ENCODE measurements around the gene CNTNAP2.

The CNTNAP2 gene

GRCh38 chr7:146424084-146424483 is 307.5 kb downstream of the CNTNAP2 start:
- no peak for DNase-seq (ENCODE audit: low read depth)

GRCh38 chr7:146433501-146433900 is 316.9 kb downstream of the CNTNAP2 start:
- DNase-seq (ENCODE audit: low read depth): no peak

GRCh38 chr7:146443102-146443501 is 326.5 kb downstream of the CNTNAP2 start:
- no peak for DNase-seq (ENCODE audit: low read depth)

DNA sequence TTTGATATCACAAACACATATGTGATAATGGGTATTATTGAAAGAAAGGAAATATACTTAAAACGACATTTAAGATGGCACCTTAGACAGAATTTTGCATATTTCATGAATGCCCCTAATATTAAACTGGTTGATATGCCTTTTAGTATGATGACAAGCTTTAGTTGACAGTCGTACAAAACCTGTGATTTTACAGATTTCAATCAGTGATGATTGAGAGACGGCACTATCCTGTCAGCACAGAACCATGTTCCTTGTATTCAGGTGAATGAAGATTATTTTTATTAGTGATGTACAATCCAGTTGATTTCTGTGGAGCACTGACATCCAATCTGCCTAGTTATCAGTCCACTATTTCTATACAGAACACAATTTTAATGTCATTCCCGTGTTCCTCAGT is 333.0 kb downstream of the CNTNAP2 start:
- no peak for DNase-seq (ENCODE audit: low read depth)

DNA sequence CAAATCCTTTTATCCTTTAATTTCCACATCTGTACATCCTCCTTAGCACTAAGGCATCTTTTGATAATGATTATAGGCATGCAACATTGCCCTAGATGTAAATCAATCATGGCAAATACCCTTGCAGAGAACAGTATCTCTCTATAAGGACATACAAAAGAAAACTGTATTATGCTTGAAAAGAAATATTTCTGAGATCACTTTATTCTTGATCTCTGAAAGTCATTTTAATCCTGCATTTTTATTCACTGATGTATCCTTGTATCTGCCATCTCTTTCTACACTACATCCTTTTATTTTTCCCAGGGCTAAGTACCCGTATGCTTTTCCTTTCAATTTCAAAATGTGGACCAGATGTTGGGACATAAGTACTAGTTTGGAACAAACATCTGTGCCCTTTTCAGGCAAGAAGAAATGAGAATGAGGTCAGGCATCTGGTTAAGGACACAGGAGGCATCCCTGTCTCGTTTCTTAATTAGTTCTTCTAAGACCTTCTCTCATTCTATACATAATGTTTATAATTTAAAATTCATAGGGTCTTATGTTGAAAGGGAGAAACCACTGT is 338.6 kb downstream of the CNTNAP2 start:
- no peak for DNase-seq (ENCODE audit: low read depth)

DNA sequence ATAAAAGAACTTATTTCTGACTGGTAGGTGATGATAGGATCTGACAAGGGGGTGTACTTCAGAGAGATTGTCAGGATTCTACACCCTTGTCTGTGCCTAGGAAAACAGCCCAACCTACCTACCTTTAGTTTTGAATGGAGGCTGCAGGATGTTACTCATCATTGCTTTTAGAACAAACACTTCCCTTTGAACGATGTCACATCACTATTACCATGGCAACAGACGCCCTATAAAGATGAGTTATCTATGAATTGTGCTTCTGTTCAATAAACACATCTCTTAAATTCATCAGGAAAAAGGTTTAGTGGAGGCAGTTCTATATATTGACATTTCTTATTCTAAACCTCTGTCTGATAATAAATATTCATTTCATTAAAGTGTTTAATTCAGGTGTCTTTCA is 362.4 kb downstream of the CNTNAP2 start:
- no peak for DNase-seq (ENCODE audit: low read depth)

GRCh38 chr7:146486519-146486918 is 369.9 kb downstream of the CNTNAP2 start:
- DNase-seq (ENCODE audit: low read depth): no peak

- no peak for DNase-seq (ENCODE audit: low read depth)
Observed at GRCh38 chr7:146492017-146492416, 375.4 kb downstream of the CNTNAP2 start.

GRCh38 chr7:146494952-146495596 is 378.5 kb downstream of the CNTNAP2 start:
- DNase-seq (ENCODE audit: low read depth): no peak

DNA sequence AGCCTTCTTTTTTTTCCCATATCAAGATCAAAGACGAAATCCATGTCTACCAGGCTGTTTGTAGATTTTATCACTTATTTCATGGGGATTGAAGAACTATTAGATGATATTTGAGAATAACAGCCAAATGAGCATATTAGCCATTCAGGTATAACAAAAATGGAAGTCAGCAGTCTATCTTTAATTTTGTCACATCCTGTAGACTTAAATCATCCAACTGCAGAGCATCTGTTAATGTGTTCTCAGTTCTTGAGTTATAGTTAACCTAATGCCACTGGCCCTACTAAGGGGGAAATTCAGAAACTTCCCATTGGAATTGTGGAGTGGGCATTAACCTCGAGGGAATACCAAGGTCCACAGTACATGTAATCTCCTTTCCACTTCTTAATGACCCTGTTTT is 380.1 kb downstream of the CNTNAP2 start:
- no peak for DNase-seq (ENCODE audit: low read depth)

DNA sequence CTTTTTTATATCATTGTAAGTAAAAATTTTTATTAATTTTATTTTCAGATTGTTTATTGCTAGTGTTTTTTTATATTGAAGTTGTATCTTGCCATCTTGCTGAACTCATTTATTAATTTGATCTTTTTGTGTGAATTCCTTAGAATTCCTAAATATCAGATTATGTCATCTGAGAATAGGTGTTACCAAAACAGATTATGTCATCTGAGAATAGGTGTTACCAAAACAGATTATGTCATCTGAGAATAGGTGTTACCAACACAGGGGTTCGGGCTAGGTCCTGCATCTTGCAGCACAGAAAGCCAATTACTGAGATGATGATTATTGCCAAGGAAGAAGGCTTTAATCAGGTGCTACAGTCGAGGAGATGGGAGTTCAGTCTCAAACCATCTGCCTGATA is 383.4 kb downstream of the CNTNAP2 start:
- no peak for DNase-seq (ENCODE audit: low read depth)

DNA sequence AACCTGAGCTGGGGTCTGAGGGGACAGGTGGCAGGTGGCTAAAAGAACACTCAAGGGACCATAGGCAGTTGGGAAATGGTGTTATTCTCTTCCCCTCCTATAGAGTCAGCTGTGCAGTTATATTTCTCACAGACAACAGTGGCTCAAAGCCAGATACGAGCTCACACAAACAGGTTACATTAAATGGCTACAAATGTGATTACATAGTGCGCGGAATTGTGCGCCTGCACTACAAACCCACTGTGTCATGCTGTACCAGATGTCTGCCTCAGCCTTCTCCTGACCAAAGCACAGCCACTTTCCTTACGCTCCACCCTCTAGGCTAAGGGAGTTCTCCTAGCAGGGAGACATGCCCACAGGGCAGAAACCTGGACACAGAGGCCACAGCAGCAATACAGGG is 387.2 kb downstream of the CNTNAP2 start:
- no peak for DNase-seq (ENCODE audit: low read depth)

DNA sequence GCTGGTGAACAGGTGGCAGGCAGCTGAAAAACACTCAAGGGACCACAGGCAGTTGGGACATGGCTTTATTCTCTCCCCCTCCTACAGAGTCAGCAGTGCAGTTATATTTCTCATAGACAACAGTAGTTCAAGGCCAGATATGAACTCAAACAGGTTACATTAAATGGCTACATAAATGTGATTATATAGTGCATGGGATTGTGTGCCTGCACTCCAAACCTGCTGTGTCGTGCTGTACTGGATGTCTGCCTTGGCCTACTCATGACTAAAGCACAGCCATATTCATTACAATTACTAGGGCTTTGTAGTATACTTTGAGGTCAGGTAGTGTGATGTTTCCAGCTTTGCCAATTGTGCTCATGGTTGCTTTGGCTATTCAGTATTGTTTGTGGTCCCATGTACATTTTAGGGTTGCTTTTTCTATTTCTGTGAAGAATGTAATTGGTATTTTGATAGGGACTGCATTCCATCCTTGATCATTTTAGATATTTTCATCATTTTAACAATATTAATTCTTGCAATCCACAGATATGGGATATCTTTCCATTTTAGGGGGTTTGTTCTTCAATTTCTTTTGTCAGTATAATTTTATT is 393.6 kb downstream of the CNTNAP2 start:
- no peak for DNase-seq (ENCODE audit: low read depth)

GRCh38 chr7:146514304-146514703 is 397.7 kb downstream of the CNTNAP2 start:
- DNase-seq (ENCODE audit: low read depth): no peak

- DNase-seq (ENCODE audit: low read depth): no peak
Observed at GRCh38 chr7:146528581-146528980, 412.0 kb downstream of the CNTNAP2 start.

GRCh38 chr7:146539836-146540235 is 423.2 kb downstream of the CNTNAP2 start:
- no peak for DNase-seq (ENCODE audit: low read depth)

DNA sequence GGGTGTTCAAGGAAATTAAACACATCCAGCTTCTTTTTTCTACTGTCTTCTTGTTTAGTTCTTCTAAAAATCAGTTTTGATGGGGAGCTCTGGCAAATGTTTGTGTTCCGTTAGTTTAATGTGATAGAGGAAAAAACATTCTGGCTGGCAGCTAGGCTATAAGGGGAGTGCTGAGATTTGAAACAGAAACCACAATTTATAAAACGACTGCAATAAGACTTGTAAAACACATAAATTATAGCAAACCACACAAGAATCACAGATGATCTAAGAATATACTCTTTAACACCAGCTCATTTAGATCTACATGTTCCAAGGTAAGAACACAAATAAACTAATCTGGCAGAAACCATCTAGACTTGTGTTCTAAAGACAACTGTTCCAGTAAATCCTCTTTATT is 425.5 kb downstream of the CNTNAP2 start:
- no peak for DNase-seq (ENCODE audit: low read depth)

- no peak for DNase-seq (ENCODE audit: low read depth)
Observed at GRCh38 chr7:146544748-146545147, 428.1 kb downstream of the CNTNAP2 start.

- DNase-seq (ENCODE audit: low read depth): no peak
Observed at GRCh38 chr7:146548816-146549215, 432.2 kb downstream of the CNTNAP2 start.

DNA sequence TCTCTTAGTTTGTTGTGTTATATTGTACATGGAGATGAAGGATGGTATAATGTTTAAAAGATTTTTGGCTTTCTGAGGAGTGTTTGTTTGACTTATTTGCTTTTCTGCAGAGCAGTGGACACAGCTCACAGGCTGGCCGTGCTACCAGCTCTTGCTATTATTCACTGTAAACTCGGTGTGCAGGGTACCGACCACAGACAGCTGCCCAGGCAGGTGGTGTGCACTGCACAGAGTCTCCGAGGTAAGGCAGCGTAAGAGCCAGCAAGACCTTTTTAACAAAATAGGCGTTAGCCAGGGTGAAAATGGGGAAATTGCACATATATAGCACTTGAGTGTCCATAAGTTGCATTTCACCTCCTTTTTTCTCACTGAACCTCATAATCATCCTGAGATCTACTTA is 438.0 kb downstream of the CNTNAP2 start:
- no peak for DNase-seq (ENCODE audit: low read depth)

- DNase-seq (ENCODE audit: low read depth): no peak
Observed at GRCh38 chr7:146557971-146558469, 441.4 kb downstream of the CNTNAP2 start.

DNA sequence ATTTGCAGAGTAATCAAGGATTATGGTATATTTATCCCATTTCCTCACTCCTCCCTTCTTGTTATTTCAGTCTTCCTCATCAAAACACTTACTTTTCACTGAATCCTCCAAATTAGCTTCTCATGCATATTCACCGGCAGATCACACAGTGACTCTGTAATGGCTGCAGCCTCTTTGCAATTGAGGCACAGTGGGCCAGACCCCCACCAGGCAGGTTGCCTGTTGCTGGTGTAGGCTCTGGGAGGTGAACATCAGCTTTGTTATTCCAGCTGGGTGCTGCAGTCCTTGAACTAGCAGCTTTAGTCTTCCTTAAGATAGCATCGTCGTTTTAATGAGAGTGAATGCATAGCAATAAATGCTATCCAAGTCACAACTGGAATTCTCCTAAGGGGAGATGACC is 449.3 kb downstream of the CNTNAP2 start:
- no peak for DNase-seq (ENCODE audit: low read depth)

DNA sequence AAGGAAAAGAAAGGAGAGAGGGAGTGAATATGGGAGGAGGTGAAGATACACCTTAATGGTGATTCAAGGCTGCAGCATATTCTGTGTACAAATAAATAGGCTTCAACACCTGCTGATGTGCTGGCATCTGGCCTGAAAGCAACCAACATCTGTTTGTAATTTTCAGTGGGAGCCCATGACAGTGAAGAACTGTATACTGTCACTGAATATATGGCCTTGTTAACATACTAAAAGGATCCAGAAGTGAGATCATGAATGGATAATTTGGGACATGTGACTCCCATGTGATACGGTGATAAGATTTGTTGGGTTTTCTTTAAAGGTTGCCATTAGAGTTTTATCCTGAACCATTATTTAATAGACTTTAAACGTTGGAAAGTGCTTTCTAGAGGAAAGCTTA is 459.3 kb downstream of the CNTNAP2 start:
- DNase-seq (ENCODE audit: low read depth): no peak

DNA sequence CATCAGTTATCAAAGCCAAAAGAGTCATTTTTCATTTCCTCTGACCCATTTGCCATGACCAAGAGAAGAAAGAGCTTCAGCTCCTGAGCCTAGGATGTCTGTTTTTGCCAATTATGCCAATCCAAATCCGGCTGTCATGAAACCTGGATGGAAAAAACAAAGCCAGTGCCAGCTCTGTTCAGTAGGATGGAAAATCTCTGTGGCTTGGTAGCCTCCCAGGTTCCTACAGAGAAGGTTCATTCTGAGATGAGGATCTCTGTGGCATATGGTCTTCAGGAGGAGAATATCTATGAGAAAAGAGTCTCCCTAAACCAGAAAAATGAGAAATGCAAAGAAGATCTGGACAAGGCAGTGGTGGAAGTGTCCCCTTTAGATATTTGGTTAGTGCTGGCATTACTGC is 475.4 kb downstream of the CNTNAP2 start:
- no peak for DNase-seq (ENCODE audit: low read depth)

Measured in activated T-helper 9 cell treated with anti-CD3 and anti-CD28 coated beads, Interleukin-2, amount 50 U/mL, for 16 hours (primary cell).